HG02884 (cell line): ENCODE data around the gene OVCA2.
"Not testable (repeated sequence)": the region's sequence is repeated elsewhere in the genome, so short reads cannot be mapped to it uniquely, and the experiment has no call there.

Experiments
- ATAC-seq: cut with Tn5 transposase; IDR thresholded peaks from one replicate; pipeline ENCODE4 v1.9.1; 2021; ENCODE audit warnings: mild to moderate bottlenecking, moderate library complexity; ENCODE audit not compliant: unreplicated experiment

The OVCA2 gene

GRCh38 chr17:2013220-2013993 is 28.4 kb upstream of the OVCA2 start:
- not testable (repeated sequence) for ATAC-seq

DNA sequence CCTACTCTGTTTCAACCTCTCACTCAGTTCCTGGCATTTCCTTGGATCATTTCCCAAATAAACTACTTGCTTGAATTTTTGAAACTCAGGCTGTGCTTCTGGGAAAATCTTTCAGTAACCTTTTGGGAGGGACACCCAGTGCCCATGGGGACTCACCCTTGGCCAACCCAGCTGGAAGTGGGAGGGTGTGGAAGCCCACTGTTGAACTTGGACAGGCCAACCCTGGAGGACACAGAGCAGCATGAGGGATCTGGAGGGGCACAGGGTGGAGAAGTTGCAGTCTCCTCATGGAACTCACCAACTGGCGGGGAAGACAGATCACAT is 27.9 kb upstream of the OVCA2 start:
- no peak for ATAC-seq

DNA sequence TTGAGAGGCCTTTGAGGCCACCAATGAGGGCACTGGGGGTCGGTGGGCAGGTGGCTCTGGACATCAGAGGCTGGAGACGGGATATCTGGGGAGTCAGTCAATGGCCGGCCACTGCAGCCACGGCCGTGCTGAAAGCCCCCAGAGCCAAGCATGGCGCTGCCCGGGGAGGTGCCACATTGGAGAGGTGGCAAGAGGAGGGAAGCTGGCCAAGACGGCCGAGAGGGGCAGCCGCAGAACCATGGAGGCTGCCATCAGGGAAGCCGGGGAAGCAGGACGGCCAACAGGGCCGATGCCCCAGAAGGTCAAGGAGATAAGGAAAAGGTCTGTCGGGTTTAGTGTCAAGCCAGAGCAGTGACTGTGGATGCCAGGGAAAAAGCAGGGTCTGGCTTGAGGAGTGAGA is 26.5 kb upstream of the OVCA2 start:
- ATAC-seq = no peak

GRCh38 chr17:2016494-2016893 is 25.3 kb upstream of the OVCA2 start:
- ATAC-seq = no peak

GRCh38 chr17:2017274-2017941 is 24.4 kb upstream of the OVCA2 start:
- ATAC-seq = no peak

- no peak for ATAC-seq
Measured at GRCh38 chr17:2018716-2019510, 22.9 kb upstream of the OVCA2 start.

GRCh38 chr17:2019723-2020122 is 22.1 kb upstream of the OVCA2 start:
- ATAC-seq = no peak

DNA sequence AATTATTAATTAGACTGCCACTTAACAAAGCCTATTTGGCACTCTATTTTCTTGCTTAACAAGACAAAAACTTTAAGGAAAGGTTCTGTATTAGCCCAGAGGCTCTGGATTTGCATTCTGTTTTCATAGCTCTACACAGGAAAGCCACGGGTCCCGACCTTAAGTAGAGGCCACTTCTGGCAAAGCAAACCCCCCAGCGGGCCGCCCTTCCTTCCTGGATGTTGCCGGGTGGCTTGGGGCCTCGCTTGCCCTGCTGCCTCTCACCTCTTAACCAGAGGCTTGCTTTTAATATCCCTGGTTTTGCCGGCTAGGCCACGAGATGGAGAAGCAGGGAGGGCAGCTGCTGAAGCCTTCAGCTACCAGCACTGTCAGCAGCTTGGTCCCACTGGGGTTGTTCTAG is 21.1 kb upstream of the OVCA2 start:
- ATAC-seq = no peak

DNA sequence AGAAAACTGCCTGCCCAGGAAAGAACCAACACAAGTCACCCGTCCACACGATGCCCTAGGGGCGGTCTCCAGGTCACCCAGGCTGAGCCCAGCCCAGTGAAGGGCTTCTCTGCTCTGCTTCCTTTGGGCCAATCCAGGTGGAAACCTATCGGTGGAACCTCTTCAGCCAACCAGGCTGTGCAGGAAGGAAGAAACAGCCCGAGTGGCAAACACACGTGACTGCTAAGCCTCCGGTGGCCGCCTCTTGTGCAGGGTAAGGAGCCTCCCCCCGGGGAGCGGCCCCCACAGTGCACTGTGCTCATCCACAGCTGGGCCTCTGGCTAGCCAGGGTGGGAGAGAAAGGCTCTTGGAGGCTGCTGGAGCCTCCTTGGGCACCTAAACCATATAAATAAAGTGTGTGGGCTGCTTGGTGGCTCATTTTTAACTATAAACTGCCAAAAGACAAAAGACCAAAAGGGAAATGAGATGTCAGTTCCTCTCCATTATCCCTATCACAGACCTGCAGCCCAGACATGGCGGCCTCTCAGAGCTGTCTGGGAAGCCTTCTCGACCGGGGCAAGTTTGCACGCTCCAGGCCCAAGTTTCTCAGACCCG is 19.1 kb upstream of the OVCA2 start:
- ATAC-seq = no peak

GRCh38 chr17:2023256-2023655 is 18.6 kb upstream of the OVCA2 start:
- ATAC-seq = no peak

- no peak for ATAC-seq
Measured at GRCh38 chr17:2023692-2024571, 17.9 kb upstream of the OVCA2 start.

DNA sequence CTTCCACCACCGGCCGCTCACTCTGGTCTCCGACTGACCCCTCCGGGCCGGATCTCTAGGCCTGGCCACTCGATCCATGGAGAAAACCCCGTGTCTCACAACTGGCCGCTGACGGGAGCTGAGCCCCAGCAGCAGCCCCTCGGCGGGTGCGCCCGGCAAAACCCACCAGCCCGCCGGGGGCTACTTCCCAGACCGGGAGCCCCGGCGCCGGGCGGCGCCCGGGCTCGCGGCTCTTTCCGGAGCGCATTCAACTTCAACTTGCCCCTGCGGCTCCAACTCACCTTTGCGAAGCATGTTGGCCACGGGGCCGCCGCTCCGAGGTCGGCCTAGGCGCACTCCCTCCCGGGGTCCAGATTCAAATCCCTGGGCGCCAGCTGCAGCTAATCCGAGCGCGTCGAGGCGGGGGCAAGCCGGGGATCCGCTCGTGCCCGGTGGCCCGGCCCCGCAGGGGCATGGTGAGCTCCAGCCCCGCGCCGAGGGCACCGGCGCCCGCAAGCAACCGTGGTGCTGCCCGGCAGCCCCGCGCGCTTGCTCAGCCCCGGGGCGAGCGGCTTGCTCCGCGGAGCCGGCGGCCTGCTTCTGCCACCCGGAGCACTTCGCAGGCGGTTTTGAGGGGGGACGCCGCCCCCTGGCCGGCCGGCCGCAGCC is 17.1 kb upstream of the OVCA2 start:
- no peak for ATAC-seq

DNA sequence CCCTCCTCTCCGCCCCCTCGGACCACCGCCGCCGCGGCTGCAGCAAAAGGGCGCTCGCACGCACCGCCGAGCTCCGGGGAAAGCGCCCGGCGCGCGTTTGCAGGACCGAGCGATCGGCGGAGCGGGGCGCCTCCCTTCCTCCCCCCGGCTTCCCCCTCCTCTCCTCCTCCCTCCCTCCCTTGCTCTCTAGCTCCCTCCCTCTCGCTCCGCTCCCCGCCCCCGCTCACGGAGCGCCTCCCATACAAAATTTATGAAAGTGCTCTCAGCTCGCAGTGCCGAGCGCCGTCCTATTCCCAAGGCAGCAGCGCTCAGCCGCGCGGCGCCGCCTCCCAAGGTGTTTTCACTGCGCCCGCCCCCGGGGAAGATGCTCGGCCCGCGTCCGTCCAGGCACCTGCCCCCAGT is 16.6 kb upstream of the OVCA2 start, which contains the start of gene RTN4RL1:
RTN4RL1 (minus strand) TSS at position 115 of the 402 bp plus-strand sequence. CDS start 469 bp downstream, outside the sequence.
- ATAC-seq = no peak

GRCh38 chr17:2025622-2026309 is 16.1 kb upstream of the OVCA2 start:
- ATAC-seq = no peak

DNA sequence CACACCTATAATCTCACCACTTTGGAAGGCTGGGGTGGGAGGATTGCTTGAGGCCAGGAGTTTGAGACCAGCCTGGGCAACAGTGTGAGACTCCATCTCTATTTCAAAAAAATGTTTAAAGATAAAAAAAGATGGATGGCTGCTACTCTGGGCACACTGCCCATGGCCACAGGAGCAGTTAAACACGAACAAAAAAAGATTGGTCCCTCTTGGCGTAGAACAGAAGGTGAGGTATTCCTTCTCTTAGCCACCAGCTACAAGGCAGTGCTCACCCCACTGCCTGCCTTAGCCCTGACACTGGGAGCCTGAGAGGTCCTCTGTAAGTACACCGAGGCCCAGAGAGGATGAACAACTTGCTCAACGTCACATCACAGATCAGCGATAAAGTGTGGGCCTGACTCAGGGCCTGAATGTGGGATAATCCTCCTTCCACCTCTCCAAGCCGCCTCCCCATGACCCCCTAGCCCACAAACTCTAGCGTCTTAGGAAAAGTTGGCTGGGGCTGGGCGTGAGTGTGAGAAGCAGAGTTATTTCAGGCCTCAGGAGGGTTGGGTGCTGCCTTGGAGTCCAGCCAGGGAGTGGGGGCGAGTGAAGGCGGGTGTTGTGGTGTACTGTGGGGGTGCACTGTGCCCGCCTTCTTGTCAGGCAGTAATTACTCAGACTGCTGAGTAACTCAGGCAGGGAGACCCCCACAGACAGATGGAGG is 14.1 kb upstream of the OVCA2 start:
- ATAC-seq = no peak

- ATAC-seq = no peak
Measured at GRCh38 chr17:2028234-2028614, 13.6 kb upstream of the OVCA2 start.

DNA sequence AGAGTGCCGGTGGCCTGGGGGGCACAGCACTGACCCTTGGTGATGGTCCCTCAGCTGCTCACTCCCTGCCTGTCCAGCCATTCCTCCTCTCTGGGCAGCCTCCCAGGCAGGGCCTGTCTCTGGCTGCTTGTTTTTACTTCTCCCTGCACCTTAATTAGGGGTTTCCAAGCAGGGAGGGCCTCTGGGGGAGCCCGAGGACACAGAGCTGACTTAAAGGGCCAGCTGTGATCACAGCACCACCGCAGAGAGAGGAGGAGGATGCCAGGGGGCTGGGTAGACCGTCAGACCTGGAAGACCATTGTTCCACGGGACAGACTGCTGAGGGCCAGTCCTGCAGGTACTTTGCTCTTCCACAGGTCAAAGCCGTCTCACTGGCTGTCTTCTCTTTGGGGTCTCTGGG is 13.1 kb upstream of the OVCA2 start:
- ATAC-seq = no peak

GRCh38 chr17:2029911-2030778 is 11.7 kb upstream of the OVCA2 start, which contains the start of gene DPH1:
Gene DPH1 (plus strand): TSS chr17:2030153. CDS start chr17:2030170, 17 bp downstream.
- ATAC-seq = no peak
